Esophagus squamous epithelium (tissue), 4 donors: ENCODE measurements around the gene FKBP14.

Source experiments
- POLR2A ChIP-seq, 4 donors: fragments of 450-650 bp; IDR thresholded peaks; one replicate each; pipeline ENCODE4 v1.6.1; 2017; ENCODE audit warnings: antibody characterized with exemption in 4 of 4, mild to moderate bottlenecking in 4 of 4, moderate library complexity in 3 of 4
- TF ChIP-seq, protein P1 (sequence below), 6 experiments: fragments of 450-650 bp in 4 of 6; fragments of 200-600 bp in 2 of 6; sonication (generic) in 2 of 6; IDR thresholded peaks; one replicate each; pipeline ENCODE4 v1.5.1; 2016 to 2019; ENCODE audit warnings: antibody characterized with exemption in 6 of 6, mild to moderate bottlenecking in 4 of 6, moderate library complexity in 4 of 6

DNA sequence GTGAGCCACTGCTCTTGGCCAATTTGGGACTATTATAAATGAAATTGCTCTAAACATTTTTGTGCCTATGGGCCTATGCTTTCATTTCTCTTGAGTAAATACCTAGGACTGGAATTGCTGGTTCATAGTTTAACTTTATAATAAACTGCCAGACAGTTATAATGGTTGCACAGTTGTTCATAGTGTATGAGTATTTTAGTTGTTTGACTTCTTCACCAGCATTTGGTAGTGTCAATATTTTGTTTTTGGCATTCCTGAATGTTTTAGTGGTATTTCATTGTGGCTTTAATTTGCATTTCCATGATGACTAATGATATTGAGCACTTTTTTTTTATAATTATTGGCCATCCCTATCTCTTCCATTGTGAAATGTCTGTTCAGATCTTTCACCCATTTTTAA lies 31.2 kb upstream of the FKBP14 start:
- no peak for TF ChIP-seq POLR2A (IDR thresholded peaks at IDR 0.05)
- TF ChIP-seq, protein P1, sequence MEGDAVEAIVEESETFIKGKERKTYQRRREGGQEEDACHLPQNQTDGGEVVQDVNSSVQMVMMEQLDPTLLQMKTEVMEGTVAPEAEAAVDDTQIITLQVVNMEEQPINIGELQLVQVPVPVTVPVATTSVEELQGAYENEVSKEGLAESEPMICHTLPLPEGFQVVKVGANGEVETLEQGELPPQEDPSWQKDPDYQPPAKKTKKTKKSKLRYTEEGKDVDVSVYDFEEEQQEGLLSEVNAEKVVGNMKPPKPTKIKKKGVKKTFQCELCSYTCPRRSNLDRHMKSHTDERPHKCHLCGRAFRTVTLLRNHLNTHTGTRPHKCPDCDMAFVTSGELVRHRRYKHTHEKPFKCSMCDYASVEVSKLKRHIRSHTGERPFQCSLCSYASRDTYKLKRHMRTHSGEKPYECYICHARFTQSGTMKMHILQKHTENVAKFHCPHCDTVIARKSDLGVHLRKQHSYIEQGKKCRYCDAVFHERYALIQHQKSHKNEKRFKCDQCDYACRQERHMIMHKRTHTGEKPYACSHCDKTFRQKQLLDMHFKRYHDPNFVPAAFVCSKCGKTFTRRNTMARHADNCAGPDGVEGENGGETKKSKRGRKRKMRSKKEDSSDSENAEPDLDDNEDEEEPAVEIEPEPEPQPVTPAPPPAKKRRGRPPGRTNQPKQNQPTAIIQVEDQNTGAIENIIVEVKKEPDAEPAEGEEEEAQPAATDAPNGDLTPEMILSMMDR (IDR thresholded peaks at IDR 0.05) = no peak
